ENCODE data around the gene C6orf136. TPM values are rescaled to one million over a fixed set of nuclear protein-coding genes. Genes with fewer than 3 reads are reported as not detected.

C6orf136 gene
- polyA plus RNA-seq, 3 donors = 2.0 to 18.4 (median 2.7) TPM

GRCh38 chr6:30689985-30690384 is 43.1 kb downstream of the C6orf136 start:
- no peak for DNase-seq
- Histone ChIP-seq H3K4me3 (replicated peaks in 1 of 3; ENCODE audit: low read depth in 2 of 3, low read length in 3 of 3) (peak overlapping the region; percentile 70 to 100 (median 95)), H3K27me3 (ENCODE audit: control insufficient read depth in 2 of 2, insufficient read depth in 2 of 2, low read length in 2 of 2) (no peaks in the 10 kb centered on the region), H3K4me2 (replicated peaks; ENCODE audit: extremely low read depth, low read length, poor library complexity, severe bottlenecking) (peak overlapping the region; percentile 100), H3K36me3 (replicated peaks in 1 of 2; ENCODE audit: control insufficient read depth in 1 of 2, insufficient read depth in 2 of 2, low read length in 2 of 2) (no peaks in the 10 kb centered on the region), H4K20me1 (ENCODE audit: insufficient read depth, low read length) (peaks cover 14% of the 10 kb centered on the region), H3K79me2 (ENCODE audit: insufficient read depth, low read length) (peaks cover 54% of the 10 kb centered on the region), H3K4me1 (ENCODE audit: control insufficient read depth in 1 of 2, insufficient read depth in 2 of 2, low read length in 2 of 2) (peaks cover 42 to 49% of the 10 kb centered on the region in 2 donors), H2AFZ (ENCODE audit: insufficient read depth, low read depth, low read length, poor library complexity, severe bottlenecking) (peak overlapping the region; percentile 89), H3K9me3 (replicated peaks in 1 of 2; ENCODE audit: control insufficient read depth in 1 of 2, insufficient read depth in 1 of 2, low read length in 2 of 2) (no peaks in the 10 kb centered on the region), H3K9ac (ENCODE audit: insufficient read depth, low read length, poor library complexity, severe bottlenecking) (peak overlapping the region; percentile 66), H3K27ac (ENCODE audit: low read depth in 1 of 2, low read length in 2 of 2) (peak overlapping the region; percentile 51 to 99)
- H3K36me3 Mint-ChIP-seq = peaks cover 9 to 10% of the 10 kb centered on the region in 2 donors
- intact Hi-C loops (cut with micrococcal nuclease) = no loop called here
- H3K4me3 Mint-ChIP-seq = peak overlapping the region; percentile 97 to 99
- peaks cover 46% of the 10 kb centered on the region for H3K4me1 Mint-ChIP-seq
- H3K9me3 Mint-ChIP-seq = no peaks in the 10 kb centered on the region
- WGBS (ENCODE audit: insufficient coverage) = 61% methylated on average over 2 of the region's 4 CpGs
- H3K27me3 Mint-ChIP-seq (ENCODE audit: low read depth in 3 of 3) = peaks cover 0 to 4% (median 0%) of the 10 kb centered on the region in 3 donors
- TF ChIP-seq, protein P1, sequence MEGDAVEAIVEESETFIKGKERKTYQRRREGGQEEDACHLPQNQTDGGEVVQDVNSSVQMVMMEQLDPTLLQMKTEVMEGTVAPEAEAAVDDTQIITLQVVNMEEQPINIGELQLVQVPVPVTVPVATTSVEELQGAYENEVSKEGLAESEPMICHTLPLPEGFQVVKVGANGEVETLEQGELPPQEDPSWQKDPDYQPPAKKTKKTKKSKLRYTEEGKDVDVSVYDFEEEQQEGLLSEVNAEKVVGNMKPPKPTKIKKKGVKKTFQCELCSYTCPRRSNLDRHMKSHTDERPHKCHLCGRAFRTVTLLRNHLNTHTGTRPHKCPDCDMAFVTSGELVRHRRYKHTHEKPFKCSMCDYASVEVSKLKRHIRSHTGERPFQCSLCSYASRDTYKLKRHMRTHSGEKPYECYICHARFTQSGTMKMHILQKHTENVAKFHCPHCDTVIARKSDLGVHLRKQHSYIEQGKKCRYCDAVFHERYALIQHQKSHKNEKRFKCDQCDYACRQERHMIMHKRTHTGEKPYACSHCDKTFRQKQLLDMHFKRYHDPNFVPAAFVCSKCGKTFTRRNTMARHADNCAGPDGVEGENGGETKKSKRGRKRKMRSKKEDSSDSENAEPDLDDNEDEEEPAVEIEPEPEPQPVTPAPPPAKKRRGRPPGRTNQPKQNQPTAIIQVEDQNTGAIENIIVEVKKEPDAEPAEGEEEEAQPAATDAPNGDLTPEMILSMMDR (IDR thresholded peaks at IDR 0.05) = no peak
- H3K27ac Mint-ChIP-seq = peak overlapping the region; percentile 93 to 99 (median 98)

GRCh38 chr6:30690403-30691207 is 43.7 kb downstream of the C6orf136 start, which contains the start of gene NRM:
TSS of gene NRM (minus strand) at chr6:30690984. CDS start at chr6:30690974, 10 bp downstream.
- peaks cover 48% of the 10 kb centered on the region for H3K79me2 ChIP-seq (ENCODE audit: insufficient read depth, low read length)
- no peaks in the 10 kb centered on the region for H3K9me3 Mint-ChIP-seq
- H3K27ac Mint-ChIP-seq = peak within 1 kb of the TSS; percentile 93 to 99 (median 98)
- H3K36me3 ChIP-seq (replicated peaks in 1 of 2; ENCODE audit: control insufficient read depth in 1 of 2, insufficient read depth in 2 of 2, low read length in 2 of 2) = no peaks in the 10 kb centered on the region
- H3K4me3 Mint-ChIP-seq = peak within 1 kb of the TSS; percentile 97 to 99
- peak within 1 kb of the TSS; percentile 66 for H3K9ac ChIP-seq (ENCODE audit: insufficient read depth, low read length, poor library complexity, severe bottlenecking)
- no peaks in the 10 kb centered on the region for H3K9me3 ChIP-seq (replicated peaks in 1 of 2; ENCODE audit: control insufficient read depth in 1 of 2, insufficient read depth in 1 of 2, low read length in 2 of 2)
- peak; percentile 75 to 77 (median 77) for DNase-seq
- peaks cover 8% of the 10 kb centered on the region for H4K20me1 ChIP-seq (ENCODE audit: insufficient read depth, low read length)
- peaks cover 38 to 43% of the 10 kb centered on the region in 2 donors for H3K4me1 ChIP-seq (ENCODE audit: control insufficient read depth in 1 of 2, insufficient read depth in 2 of 2, low read length in 2 of 2)
- peaks cover 0 to 4% (median 0%) of the 10 kb centered on the region in 3 donors for H3K27me3 Mint-ChIP-seq (ENCODE audit: low read depth in 3 of 3)
- whole genome bisulfite sequencing (ENCODE audit: insufficient coverage) = 0% methylated on average over 34 of the region's 40 CpGs
- H3K4me1 Mint-ChIP-seq = peaks cover 43% of the 10 kb centered on the region
- H3K4me2 ChIP-seq (replicated peaks; ENCODE audit: extremely low read depth, low read length, poor library complexity, severe bottlenecking) = peak within 1 kb of the TSS; percentile 100
- H3K27ac ChIP-seq (ENCODE audit: low read depth in 1 of 2, low read length in 2 of 2) = peak within 1 kb of the TSS; percentile 51 to 99
- TF ChIP-seq, protein P1 (IDR thresholded peaks at IDR 0.05) = no peak
- peak within 1 kb of the TSS; percentile 70 to 100 (median 95) for H3K4me3 ChIP-seq (replicated peaks in 1 of 3; ENCODE audit: low read depth in 2 of 3, low read length in 3 of 3)
- H2AFZ ChIP-seq (ENCODE audit: insufficient read depth, low read depth, low read length, poor library complexity, severe bottlenecking) = peak within 1 kb of the TSS; percentile 89
- peaks cover 4 to 6% of the 10 kb centered on the region in 2 donors for H3K36me3 Mint-ChIP-seq
- H3K27me3 ChIP-seq (ENCODE audit: control insufficient read depth in 2 of 2, insufficient read depth in 2 of 2, low read length in 2 of 2) = no peaks in the 10 kb centered on the region
- intact Hi-C loops (cut with micrococcal nuclease) = no loop called here
